ENCODE data around the gene NDUFV2.

NDUFV2 gene

DNA sequence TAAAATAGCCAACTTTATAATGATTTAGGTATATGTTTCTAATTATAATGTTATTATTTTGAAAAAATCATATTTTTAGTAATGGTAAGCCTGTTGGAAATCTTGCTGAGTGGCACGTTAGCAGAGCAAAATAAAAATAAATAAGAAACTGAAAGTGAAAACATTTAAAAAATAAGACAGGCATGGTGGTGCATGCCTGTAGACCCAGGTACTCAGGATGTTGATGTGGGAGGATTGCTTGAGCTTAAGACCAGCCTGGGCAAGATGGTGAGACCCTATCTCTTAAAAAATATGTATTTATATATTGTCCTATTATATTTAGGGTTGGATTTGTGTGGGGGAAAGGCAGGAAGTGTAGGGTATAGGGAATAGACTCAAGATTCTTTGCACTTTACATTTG is 18.3 kb downstream of the NDUFV2 start:
- no peak for DNase-seq

DNA sequence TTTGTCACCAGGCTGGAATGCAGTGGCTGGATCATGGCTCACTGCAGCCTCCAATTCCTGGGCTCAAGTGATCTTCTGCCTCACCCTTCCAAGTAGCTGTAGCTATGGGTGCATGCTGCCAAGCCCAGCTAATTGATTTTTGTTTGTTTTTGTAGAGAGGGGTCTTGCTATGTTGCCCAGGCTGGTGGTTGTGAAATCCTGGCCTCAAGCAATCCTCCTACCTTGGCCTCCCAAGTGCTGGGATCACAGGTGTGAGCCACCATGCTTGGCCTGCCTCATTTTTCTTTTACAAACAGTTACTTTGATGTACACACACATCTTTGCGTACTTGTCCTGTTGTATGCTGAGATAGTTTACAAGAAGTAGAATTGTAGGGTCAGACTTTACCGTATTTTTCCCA is 21.0 kb downstream of the NDUFV2 start:
- DNase-seq: no peak

DNA sequence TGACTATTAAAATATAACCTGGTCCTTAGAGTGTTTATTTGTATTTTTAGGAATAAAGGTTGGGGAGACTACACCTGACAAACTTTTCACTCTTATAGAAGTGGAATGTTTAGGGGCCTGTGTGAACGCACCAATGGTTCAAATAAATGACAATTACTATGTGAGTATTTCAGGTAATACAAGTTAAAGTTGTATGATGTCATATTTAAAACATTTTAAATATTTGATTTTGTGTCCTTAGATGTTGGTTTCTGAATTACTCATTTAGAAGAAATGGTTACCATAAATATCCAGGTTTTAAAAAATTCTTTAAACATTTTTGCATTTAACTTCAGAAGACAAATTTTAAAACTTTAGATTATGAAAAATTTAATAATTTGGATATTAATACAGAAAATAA is 22.3 kb downstream of the NDUFV2 start:
- no peak for DNase-seq

DNA sequence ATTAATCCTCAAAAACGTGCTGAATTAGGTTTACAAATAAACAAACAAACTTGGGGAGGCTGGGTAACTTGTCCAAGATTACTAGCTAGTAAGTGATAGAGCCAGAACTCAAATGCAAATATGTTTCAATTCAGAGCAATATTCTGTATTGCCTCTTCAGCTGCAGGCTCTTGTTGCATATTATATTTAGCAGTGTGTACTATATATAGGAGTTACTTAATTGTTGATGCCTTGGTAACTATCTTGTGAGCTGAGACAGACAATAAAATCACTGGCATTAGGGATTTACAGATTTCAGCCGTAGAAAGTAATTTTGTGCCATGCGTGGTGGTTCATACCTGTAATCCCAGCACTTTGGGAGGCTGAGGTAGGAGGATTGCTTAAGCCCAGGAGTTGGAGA is 23.8 kb downstream of the NDUFV2 start:
- no peak for DNase-seq

DNA sequence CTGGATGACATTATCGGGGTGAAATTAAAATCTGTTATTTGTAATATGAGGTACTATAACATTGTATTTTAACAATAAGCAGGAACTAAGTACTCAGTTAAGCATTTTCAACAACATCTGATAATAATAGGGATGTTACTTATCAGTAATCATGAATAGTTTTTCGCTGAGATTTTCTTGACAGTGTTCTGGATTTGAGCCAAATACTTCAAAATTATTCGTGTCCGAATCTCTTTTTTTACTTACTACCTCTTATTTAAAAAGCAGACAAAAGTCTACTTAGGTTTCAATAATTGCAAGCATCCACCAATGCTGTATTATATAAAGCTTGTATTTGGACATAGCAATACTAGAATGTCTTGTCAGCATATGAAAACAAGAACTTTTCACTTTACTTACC is 27.7 kb downstream of the NDUFV2 start:
- DNase-seq: no peak

DNA sequence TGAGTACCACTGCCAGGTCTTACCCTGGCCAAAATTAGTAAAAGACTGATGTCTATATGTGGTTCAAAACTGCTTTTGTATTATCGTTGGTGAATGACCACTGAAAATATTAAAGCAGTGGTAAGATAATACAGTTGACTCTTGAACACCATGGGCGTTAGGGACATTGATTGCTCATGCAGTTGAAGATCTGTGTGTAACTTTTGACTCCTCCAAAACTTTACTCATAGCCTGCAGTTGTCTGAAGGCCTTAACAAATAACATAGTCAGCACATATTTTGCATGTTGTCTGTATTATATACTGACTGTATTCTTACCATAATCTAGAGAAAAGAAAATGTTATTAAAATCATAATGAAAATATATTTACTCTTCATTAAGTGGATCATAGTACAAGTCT is 28.3 kb downstream of the NDUFV2 start:
- no peak for DNase-seq

DNA sequence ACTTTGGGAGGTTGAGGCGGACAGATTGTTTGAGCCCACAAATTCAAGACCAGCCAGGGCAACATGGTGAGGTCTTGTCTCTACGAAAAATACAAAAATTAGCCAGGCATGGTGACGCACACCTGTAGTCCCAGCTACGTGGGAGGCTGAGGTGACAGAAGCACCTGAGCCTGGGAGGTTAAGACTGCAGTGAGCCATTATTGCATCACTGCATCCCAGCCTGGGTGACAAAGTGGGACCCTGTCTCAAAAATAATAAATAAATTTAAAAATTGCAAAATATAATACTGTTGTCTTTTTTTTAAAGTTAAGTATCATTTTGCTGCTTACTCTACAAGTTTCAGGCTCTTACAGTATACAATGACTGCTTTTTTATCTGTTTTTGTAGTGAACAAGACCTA is 30.1 kb downstream of the NDUFV2 start:
- no peak for DNase-seq

DNA sequence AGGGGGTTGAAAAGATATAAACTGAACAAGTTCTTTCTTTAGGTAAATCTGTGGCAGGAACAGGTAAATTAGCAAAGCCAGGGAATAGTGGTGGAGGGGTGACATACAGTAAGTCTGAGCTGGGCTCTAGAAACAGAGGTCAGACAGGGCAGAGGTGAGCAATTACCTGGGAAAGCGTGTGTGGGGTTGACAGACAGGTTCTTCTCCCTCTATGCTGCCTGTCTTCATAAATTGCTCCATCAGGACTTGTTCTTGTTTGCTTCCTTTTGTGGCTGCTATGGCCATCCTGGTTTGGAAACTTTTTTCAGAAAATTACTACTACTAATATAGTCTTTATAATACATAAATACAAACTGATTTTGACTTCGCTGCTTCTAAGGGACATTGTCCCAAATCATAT is 30.7 kb downstream of the NDUFV2 start:
- no peak for DNase-seq

DNA sequence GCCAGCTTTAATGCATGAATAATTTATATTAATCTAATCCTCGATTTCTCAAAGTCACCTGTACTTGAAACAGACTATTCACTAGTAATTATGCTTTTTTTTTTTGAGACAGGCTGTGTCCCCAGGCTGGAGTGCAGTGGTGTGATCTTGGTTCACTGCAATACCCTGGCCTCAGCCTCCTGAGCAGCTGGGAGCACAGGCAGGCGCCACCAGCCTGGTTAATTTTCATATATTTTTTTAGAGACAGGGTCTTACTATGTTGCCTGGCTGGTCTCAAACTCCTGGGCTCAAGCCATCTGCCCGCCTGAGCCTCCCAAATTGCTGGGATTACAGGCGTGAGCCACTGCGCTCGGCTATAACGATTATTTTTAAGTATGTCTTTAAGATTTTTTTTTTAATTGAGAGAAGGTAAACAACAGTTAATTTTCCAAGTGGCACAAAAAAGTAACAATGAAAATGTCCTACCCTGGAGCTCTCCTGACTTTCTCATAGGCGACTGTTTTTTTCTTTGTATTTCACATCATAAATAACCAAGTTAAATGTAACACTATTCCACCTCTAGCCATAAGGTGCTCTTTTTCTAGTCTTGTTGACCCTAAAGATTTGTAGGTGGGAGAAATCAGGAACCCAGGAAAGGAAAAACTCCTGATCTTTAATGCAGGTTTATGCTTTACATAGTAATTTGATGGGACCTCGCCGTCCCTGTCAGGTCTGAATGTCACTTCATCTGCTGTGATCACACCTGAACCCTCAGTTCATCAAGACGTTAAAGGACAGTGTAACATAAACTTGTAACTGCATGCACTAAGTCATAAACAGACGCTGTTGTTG is 32.8 kb downstream of the NDUFV2 start:
- DNase-seq: peak; percentile 48

DNA sequence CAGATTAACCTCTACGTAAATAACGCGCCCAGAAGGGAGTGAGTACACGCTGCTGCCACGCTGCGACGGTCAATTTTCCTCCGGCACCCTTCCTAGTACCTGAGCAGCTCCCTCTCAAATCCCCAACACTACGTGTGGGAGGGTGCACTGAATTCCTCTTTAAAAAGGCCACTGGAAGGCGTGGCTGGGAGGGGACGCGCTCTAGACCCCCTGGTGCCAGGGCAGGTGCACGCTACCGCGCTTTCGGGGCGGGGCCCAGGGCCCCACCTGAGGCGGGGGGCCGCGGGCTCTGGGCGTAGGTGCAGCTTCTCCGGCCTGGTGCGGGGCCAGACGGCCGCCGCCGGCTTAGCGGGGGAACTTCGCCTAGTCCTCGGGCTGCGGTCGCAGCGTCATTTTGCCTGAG is 33.4 kb downstream of the NDUFV2 start:
- peak; percentile 76 for DNase-seq

DNA sequence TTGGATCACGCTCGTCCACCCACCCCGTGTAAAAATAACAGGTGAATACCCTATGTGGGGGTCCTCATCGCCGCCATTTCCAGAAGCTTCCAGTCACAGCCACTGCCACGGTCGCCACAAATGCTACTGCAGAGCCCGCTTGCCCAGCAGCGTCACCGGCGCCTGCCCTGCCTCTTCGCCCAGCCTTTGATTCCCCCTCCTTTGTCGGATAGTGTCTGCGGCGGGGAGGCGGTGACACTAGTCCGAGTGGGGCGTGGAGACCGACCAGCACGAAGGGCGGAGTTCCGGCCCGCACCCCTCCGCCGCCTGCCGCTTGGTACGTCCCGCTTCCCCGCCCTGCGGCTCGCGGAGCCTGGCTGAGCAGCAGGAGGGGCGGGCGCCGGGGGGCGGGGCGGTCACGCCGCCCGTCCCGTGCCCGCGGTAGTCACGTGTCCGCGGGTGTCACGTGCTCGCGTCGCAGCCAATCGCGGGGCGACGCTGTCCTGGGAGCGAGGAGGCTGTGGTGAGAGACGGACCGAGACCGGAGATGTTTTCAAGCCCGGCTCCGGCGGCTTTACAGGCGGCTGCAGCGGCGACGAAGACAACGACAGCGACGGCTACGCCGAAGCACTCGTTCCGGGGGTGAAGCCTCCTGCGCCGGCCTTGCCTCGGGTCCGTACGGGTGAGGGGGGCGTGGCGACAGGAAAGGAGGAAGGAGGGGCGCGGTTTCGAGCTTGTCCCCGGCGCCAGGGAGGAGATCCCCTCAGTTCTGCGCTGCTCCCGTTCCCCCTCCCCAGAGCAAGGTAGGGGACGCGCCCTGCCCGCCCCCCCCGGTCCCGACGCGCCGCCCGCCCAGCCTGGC is 34.0 kb downstream of the NDUFV2 start, which contains the start of gene ANKRD12:
ANKRD12 (plus strand) TSS at position 467 of the 841 bp plus-strand sequence. CDS start 45,652 bp downstream, outside the sequence.
- peak; percentile 85 for DNase-seq

DNA sequence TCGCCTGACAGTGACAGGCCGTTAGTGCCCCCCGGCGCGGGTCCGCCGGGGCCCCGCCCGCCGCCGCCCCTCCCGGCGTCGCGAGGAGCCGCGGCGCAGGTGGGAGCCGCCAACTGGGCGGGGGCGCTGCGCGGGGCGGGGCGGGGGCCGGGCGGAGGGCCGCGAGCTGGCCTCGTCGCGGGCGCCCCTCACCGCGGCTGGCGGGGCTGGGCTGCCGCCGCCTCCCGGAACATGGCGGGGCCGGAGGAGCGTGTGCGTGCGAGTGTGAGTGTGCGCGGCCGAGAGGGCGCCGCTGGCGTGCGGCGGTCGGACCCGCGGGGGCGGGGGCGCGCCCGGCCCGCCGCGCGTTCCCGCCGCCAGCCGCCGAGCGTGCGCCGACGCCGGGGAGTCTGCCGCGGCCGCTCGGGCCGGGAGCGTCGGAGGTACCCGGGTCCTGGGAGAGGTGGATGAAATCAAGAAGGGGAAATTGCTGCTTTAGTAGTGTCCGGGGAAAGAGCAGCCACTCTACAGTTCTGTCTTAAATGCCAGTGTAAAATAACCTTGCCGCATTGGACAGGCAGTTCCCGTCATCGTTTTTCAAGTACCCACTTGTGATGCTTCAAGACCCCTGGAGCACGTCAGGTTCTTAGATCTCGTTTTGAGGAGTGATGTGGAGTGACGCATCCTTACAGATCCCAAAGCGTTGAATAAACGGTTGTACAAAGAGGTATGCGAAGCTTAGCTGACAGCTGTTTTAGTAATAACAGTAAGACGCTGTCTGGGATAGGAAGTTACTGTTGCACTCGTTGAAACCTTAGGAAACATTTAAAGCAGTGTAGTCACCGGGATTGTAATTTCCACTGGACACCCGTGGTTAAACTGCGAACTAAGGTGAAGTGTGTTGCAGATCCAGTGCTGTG is 34.9 kb downstream of the NDUFV2 start:
- peak; percentile 60 for DNase-seq

DNA sequence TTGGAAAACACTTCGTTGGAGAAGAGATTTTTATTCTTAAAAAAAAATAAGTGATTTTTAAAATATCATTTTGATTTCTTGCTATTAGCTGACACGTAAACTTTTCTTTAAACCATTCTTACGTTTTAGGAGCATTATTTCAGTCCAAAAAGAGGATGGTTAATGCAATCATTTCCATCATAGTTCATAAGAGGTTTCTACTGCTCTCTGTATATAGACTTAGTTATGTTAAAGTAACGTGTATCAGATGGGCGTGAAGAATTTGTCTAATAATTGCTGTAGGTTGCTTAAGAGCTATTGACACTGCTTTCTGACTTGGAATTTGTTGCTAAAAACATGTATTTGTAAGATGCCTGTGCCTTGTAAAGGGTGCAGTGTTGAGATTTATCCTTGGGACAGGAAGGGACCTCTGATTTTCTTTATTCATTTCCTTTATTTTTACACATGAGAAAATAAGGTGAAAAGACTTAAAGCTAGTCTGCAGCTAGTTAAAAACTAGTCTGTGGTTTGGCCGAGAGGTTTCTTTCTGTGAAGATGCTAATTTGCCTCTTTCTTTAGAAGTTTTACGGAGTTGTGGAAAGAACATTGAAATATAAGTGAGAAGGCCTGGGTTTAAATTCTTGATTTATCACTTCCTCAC is 37.0 kb downstream of the NDUFV2 start:
- DNase-seq: no peak

DNA sequence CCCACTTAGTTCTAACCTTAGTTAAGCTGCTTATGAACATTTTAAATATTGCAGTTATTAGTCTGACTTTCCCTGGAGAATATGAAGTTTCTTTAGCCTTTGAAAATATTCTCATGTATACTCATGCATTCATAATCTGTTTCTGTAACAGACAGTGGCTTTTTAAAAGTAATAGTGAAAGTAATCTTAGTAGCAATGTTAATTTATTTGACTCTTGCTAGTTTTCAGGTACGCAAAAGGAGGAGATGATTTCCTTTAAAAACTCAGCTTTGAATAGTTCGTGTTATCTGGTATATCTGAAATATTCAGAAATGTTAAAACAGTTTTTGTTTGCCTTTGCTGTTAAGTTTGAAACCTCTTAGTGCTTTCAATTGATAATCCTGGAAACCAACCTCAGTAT is 37.9 kb downstream of the NDUFV2 start:
- DNase-seq: no peak

DNA sequence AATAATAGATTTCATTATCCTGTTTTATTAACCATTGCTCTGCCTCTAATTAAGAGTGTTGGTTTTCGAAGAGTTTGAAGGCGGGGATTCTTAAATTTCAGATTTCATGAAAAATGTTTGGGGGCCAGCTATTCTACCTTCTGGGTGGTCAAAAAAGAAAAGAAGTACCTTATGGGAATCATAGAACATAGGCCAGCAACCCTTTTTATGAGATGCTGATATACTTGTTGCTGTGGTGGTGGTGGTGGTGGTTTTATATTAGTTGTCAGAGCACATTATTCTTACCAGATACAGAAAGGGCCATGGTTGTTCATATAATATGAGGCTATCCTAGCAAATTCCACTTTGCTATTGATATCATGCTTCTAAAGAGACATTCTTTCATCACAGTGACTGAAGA is 38.5 kb downstream of the NDUFV2 start:
- DNase-seq: no peak

DNA sequence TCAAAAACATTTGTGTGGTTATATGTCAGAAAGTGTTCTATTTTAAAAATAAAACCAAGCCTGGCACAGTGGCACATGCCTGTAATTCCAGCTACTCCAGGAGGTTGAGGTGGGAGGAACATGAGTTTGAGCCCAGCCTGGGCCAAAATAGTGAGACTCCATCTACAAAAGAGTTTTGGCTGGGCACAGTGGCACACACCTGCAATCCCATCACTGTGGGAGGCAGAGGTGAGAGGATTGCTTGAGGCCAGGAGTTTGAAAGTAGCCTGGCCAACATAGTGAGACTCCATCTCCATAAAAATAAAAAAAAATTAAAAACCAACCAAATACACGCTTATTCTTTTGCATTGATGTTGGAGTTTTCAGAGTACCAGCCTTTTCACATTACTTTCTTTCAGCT is 43.7 kb downstream of the NDUFV2 start:
- DNase-seq: no peak

DNA sequence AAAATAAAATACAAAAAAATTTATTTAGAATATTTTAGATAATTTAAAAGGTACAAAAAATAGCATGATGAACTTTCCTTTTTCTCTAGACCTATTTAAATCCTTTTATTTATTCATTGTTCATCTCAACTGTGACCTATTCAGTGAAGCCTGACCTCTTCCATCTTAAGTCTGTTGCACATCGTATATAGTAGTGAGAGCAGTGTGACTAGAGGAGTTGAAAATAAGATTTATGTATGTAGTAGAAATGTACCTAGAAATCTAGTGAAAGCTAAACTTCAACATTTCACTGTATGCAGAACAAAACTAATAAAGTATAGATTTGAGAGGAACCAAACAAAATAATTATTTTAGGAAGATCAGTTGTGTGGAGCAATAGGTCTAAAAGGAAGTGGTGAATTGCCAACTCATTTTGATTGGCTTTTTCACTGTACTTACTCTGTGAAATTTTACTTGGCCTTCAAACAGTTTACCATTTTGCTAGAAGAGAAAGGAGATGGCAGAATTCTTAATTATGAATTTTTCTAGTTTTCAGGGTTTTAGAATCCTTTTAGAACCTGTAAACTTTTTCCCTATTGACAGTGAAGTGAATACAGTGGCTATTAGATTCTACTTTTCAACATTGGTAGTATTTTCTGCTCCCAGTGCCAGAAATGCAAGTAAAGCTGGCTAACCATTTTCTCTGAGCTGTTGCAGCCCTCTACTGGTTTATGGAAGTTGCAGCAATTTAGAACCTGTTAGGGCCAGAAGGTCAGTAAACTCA is 45.1 kb downstream of the NDUFV2 start:
- DNase-seq: no peak

DNA sequence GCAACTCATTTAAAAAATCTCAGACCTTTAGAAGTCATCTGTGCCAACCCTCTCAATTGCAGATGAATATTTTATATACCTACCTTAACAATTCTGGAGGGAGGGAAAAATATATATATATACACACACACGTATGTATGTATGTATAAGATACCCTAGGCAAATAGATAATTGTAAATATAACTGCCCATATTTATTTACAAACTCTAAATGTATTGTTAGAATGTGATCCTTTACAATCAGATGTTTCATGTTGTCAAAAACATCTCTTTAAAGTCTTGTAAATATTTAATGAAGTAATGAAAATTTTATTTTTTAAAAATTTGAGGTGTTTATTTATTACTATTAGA is 45.7 kb downstream of the NDUFV2 start:
- DNase-seq: no peak

DNA sequence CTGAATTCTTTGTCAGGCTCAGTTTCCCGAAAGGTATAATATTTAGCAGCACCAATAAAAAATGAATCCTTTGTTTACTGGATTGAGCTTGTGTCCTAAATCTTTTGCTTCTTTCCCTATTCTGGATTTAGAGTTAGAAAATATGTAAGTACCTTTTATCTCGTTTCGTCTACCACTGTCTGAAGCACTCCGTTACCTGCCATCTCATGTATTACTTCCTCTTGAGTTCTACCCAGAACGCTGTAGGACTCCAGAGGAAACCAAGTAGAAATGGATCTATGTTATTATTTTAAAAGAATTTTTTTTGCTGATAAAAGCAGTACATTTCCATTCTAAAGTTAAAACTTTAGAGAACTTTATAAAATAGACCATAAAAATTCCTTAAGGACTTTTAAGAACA is 47.6 kb downstream of the NDUFV2 start:
- DNase-seq: no peak

DNA sequence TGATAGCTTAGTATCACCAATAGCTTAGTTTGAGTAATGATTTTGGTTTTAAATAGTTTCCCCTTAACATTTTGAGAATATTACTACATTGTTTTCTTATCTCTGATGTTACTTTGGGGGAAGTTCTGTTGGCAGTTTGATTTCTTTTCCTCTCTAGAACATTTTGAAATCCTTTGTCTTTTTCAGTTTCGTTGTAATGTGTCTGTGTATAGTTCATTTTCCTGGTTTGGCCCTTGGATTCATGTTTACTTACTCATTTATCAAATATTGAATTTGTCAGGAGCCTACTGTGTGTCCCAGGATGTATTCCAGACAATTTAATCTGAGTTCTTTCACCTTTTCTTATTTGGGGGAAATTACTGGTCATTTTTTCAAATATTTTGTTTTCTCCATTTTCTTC is 50.8 kb downstream of the NDUFV2 start:
- no peak for DNase-seq

DNA sequence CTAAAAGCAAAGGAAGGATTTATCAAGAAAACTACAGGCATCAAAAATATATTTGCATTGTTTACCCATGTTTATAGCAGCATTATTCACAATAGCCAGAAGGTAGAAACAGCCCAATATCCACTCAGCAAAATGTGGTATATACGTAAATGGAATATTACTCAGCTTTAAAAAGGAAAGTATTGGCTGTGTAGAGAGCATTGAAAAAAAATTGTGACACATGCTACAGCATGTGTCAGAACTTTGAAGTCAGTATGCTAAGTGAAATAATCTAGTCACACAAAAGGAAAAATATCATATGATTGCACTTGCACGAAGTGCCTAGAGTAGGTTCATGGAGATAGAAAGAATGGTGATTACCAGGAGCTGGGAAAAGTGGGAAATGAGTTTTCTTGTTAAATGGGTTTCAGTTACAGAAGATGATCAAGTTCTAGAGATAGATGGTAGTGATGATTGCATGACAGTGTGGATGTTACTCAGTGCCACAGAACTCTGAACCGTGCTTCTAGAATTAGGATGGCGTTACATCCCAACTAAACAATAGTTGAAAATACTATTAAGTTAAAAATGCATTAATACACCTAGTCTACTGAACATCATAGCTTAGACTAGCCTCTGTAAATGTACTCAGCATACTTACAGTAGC is 54.2 kb downstream of the NDUFV2 start:
- no peak for DNase-seq

Measured in NCI-H748 treated with DMSO at 0.1 percent for 48 hours (cell line).